Progenitor cell of endocrine pancreas (in vitro differentiated cells): ENCODE results near the gene CTDSP2. TPM values are rescaled to one million over a fixed set of nuclear protein-coding genes. Genes with fewer than 3 reads are reported as not detected.
A peak's percentile ranks its signal among the peaks of the same experiment; 100 is the strongest.

ENCODE experiments used
- DNase-seq: peaks from one replicate; pipeline ENCODE4 v3.0.0; 2021; ENCODE audit warnings: low spot score; ENCODE audit not compliant: unreplicated experiment
- H3K27ac Mint-ChIP-seq: 2 replicates; pipeline ENCODE4 v1.8.0; 2021; ENCODE audit warnings: mild to moderate bottlenecking, moderate library complexity, mixed read lengths
- H3K27me3 Mint-ChIP-seq: 2 replicates; pipeline ENCODE4 v1.8.0; 2021; ENCODE audit warnings: mixed read lengths
- H3K36me3 Mint-ChIP-seq: 2 replicates; pipeline ENCODE4 v1.8.0; 2022; ENCODE audit warnings: mixed read lengths; ENCODE audit not compliant: insufficient read depth
- H3K4me1 Mint-ChIP-seq: 2 replicates; pipeline ENCODE4 v1.8.0; 2021; ENCODE audit warnings: low read depth, mixed read lengths
- H3K4me3 Mint-ChIP-seq: 2 replicates; pipeline ENCODE4 v1.8.0; 2021; ENCODE audit warnings: low read depth, mild to moderate bottlenecking, moderate library complexity, mixed read lengths
- H3K9me3 Mint-ChIP-seq: 2 replicates; pipeline ENCODE4 v1.8.0; 2021; ENCODE audit warnings: low read depth, mixed read lengths
- total RNA-seq: library from RNA; stranded (reverse); gene quantifications from 2 replicates; pipeline ENCODE4 v1.2.1, GENCODE V29; 2021
- TF ChIP-seq, protein P1 (sequence below): fragments of 200-600 bp; sonication (generic); IDR thresholded peaks from one replicate; pipeline ENCODE4 v1.5.0; 2021; ENCODE audit warnings: antibody characterized with exemption, mild to moderate bottlenecking; ENCODE audit not compliant: unreplicated experiment

CTDSP2 gene
- total RNA-seq, 1 donor from 2014 or later: 145 TPM

DNA sequence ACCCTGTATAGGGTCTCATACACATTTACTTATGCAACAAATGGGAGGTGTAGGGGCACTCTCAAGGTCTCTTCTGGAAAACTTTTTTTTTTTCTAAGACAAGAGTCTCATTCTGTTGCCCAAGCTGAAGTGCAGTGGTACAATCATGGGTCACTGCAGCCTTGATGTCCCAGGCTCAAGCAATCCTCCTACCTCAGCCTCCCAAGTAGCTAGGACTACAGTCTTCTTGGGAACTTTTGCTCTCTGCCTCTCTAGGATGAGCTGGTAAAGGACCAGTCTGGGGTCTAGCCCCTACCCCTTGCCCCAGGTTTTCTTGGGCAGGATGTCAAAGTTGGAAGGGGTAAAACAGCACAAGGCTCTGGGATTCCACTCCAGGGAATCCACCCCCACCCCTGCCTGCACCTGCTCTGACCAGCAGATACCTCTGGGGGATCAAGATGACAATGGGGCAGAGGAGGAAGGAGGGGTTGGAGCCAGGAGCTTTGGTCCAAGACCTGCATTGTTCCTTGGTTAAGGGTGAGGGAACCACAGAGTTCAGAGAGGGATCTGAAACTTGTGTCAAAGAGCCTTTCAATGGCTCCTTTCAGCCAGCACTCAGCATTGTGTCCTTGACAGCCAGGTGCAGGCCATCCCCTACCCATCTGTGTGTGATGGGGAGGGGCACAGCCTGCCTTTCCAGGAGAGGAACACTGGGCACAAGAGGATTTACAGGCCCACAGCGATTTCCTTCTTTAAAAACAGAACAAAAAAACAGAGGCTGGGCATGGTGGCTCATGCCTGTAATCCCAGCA lies 12.2 kb downstream of the CTDSP2 start:
- H3K4me3 Mint-ChIP-seq: no peak overlapping the region
- no peaks in the 10 kb centered on the region for H3K27me3 Mint-ChIP-seq
- no peak for DNase-seq
- H3K27ac Mint-ChIP-seq: peak overlapping the region; percentile 20
- H3K36me3 Mint-ChIP-seq: no peaks in the 10 kb centered on the region
- H3K4me1 Mint-ChIP-seq: peaks cover 33% of the 10 kb centered on the region
- H3K9me3 Mint-ChIP-seq: no peaks in the 10 kb centered on the region
- TF ChIP-seq, protein P1, sequence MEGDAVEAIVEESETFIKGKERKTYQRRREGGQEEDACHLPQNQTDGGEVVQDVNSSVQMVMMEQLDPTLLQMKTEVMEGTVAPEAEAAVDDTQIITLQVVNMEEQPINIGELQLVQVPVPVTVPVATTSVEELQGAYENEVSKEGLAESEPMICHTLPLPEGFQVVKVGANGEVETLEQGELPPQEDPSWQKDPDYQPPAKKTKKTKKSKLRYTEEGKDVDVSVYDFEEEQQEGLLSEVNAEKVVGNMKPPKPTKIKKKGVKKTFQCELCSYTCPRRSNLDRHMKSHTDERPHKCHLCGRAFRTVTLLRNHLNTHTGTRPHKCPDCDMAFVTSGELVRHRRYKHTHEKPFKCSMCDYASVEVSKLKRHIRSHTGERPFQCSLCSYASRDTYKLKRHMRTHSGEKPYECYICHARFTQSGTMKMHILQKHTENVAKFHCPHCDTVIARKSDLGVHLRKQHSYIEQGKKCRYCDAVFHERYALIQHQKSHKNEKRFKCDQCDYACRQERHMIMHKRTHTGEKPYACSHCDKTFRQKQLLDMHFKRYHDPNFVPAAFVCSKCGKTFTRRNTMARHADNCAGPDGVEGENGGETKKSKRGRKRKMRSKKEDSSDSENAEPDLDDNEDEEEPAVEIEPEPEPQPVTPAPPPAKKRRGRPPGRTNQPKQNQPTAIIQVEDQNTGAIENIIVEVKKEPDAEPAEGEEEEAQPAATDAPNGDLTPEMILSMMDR: no peak

DNA sequence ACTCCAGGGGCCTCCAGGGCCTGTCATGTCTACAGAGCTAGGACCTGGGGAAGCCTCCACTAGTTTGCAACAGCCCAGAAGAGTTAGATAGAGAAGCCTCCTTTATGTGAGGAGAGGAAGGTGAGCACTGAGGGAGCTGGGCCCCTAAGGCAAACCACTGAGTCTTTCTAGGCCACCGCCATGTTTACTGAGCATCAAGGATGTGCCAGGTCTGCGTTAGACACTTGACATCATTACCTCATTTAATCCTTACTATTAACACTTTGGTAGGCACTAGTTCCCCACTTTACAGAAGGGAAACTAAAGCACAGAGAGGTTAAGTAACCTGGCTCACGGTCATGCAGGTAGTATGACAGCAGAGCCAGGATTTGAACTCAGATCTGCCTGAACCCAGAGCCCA lies 12.9 kb downstream of the CTDSP2 start:
- H3K36me3 Mint-ChIP-seq: peaks cover 1% of the 10 kb centered on the region
- H3K4me1 Mint-ChIP-seq: peaks cover 29% of the 10 kb centered on the region
- no peaks in the 10 kb centered on the region for H3K9me3 Mint-ChIP-seq
- no peak overlapping the region for H3K4me3 Mint-ChIP-seq
- no peak for DNase-seq
- H3K27ac Mint-ChIP-seq: peak overlapping the region; percentile 85
- TF ChIP-seq, protein P1: no peak
- H3K27me3 Mint-ChIP-seq: no peaks in the 10 kb centered on the region

DNA sequence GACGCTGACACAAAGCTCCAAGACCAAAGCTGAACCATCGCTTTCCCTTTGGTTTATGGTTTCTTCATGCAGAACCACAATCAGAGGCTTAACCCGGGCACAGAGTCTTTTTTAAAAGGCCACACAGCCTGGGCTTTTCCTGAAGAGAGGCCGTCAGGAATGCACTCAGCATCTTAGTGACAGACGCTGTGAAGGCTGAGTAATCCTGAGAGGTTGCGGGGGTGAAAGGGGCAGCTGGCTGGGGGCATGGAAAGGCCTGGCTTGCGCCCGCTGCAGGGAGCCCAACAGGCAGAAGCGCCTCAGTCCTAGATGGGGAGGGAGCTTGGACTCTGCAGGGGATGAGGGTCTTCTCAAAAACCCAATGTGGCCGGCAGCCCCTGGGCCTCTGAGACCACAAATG lies 13.6 kb downstream of the CTDSP2 start:
- no peak overlapping the region for H3K27ac Mint-ChIP-seq

DNA sequence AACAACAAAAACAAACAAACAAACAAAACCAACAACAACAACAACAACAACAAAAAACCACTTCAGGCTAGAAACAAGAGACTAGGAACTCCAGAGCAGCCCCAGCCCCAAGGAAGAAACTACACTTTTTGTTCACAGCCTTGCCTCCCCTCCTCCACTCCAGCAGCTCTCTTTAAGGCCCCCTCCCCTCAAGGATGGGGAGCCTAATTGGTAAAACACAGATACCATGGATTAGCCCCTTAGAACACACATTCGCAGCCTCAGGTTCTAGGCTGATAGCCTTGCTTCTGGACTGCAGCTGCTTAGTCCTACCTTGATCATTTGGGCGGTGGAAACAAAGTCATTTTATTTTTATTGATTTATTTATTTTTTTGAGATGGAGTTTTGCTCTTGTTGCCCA lies 16.1 kb downstream of the CTDSP2 start:
- Mint-ChIP-seq H3K4me1 (peaks cover 7% of the 10 kb centered on the region), H3K9me3 (no peaks in the 10 kb centered on the region), H3K36me3 (peaks cover 8% of the 10 kb centered on the region), H3K4me3 (no peak overlapping the region), H3K27ac (no peak overlapping the region), H3K27me3 (no peaks in the 10 kb centered on the region)
- no peak for DNase-seq
- TF ChIP-seq, protein P1: no peak

More for the DNA sequence above, 13.6 kb downstream of the CTDSP2 start:
- no peak overlapping the region for H3K4me3 Mint-ChIP-seq
- no peaks in the 10 kb centered on the region for H3K27me3 Mint-ChIP-seq
- no peak for DNase-seq
- TF ChIP-seq, protein P1: no peak
- H3K36me3 Mint-ChIP-seq: peaks cover 1% of the 10 kb centered on the region
- H3K9me3 Mint-ChIP-seq: no peaks in the 10 kb centered on the region
- peaks cover 26% of the 10 kb centered on the region for H3K4me1 Mint-ChIP-seq

DNA sequence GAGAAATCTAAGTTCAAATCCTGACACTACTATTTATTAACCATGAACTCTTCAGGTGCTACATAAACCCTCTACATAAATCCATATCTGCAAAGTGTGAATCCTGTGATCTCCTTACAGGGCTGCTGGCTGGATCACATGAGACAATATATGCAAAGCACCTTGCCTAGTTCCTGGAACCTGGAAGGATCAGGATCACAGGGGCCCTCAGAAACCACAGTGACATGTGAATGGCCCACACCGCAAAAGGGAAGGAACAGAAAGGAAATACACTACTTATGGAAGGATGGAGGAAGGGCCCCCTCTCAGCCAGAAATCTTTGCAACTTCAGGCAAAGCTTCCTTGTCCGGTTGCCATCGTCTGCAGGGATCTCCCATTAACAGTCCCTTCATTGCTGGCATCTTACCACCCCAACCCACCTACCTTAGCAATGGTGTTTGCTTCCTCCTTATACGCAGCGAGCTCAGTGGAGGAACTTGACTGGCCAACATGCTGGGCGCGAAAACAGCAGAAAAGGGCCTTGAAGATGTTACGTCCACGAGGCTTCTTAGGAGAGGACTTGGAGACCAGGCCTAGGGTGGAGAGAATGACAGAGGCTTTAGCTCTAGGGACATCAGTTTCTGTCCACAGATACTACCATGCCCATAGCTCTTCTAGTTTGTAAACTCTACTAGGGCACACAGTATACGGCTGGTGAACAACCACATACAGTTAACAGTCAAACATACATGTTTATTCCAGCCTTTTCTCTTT lies 17.3 kb downstream of the CTDSP2 start:
- TF ChIP-seq, protein P1: no peak
- Mint-ChIP-seq H3K4me3 (no peak overlapping the region), H3K36me3 (peaks cover 15% of the 10 kb centered on the region), H3K27me3 (no peaks in the 10 kb centered on the region), H3K27ac (no peak overlapping the region), H3K4me1 (peaks cover 7% of the 10 kb centered on the region), H3K9me3 (no peaks in the 10 kb centered on the region)
- DNase-seq: no peak
